IPS-15b (cell line): ENCODE data around the gene PPP3CB.

Source experiments
- H3K27me3 ChIP-seq: one replicate; pipeline ENCODE4 v1.6.1; 2013; ENCODE audit warnings: low read length; ENCODE audit not compliant: control insufficient read depth, insufficient read depth
- H3K36me3 ChIP-seq: one replicate; pipeline ENCODE4 v1.6.1; 2013; ENCODE audit warnings: low read length; ENCODE audit not compliant: control insufficient read depth, insufficient read depth
- H3K4me1 ChIP-seq: one replicate; pipeline ENCODE4 v1.6.1; 2013; ENCODE audit warnings: mild to moderate bottlenecking, low read length; ENCODE audit not compliant: control insufficient read depth, insufficient read depth
- H3K4me3 ChIP-seq: one replicate; pipeline ENCODE4 v1.5.1; 2013; ENCODE audit warnings: low read depth, low read length
- H3K9ac ChIP-seq: one replicate; pipeline ENCODE4 v1.6.1; 2013; ENCODE audit warnings: low read depth, mild to moderate bottlenecking, low read length
- H3K9me3 ChIP-seq: one replicate; pipeline ENCODE4 v1.6.1; 2013; ENCODE audit warnings: mild to moderate bottlenecking, low read length; ENCODE audit not compliant: control insufficient read depth, insufficient read depth

Gene PPP3CB

GRCh38 chr10:73495884-73496674 is at the start of gene PPP3CB:
Gene PPP3CB, minus strand, starts transcription at chr10:73496024. Its CDS starts 135 bp downstream, at chr10:73495889.
- H3K4me3 ChIP-seq: peak within 1 kb of the TSS; percentile 90
- peaks cover 3% of the 10 kb centered on the region for H3K36me3 ChIP-seq
- no peaks in the 10 kb centered on the region for H3K27me3 ChIP-seq
- no peaks in the 10 kb centered on the region for H3K4me1 ChIP-seq
- H3K9ac ChIP-seq: peak within 1 kb of the TSS; percentile 92
- H3K9me3 ChIP-seq: no peaks in the 10 kb centered on the region

- no peak overlapping the region for H3K4me3 ChIP-seq
- no peak overlapping the region for H3K9ac ChIP-seq
- no peaks in the 10 kb centered on the region for H3K9me3 ChIP-seq
- H3K4me1 ChIP-seq: no peaks in the 10 kb centered on the region
- no peaks in the 10 kb centered on the region for H3K27me3 ChIP-seq
- H3K36me3 ChIP-seq: no peaks in the 10 kb centered on the region
Measured at GRCh38 chr10:73545357-73545756, 49.5 kb upstream of the PPP3CB start.

- H3K4me1 ChIP-seq: no peaks in the 10 kb centered on the region
- H3K27me3 ChIP-seq: no peaks in the 10 kb centered on the region
- no peaks in the 10 kb centered on the region for H3K9me3 ChIP-seq
- H3K9ac ChIP-seq: peak overlapping the region; percentile 3
- no peaks in the 10 kb centered on the region for H3K36me3 ChIP-seq
- H3K4me3 ChIP-seq: no peak overlapping the region
Measured at GRCh38 chr10:73537709-73538108, 41.9 kb upstream of the PPP3CB start.

- Histone ChIP-seq H3K4me3 (no peak overlapping the region), H3K4me1 (no peaks in the 10 kb centered on the region), H3K27me3 (no peaks in the 10 kb centered on the region), H3K9ac (peak overlapping the region; percentile 3), H3K9me3 (no peaks in the 10 kb centered on the region), H3K36me3 (no peaks in the 10 kb centered on the region)
Measured at GRCh38 chr10:73537288-73537687, 41.5 kb upstream of the PPP3CB start.

GRCh38 chr10:73534857-73535256 is 39.0 kb upstream of the PPP3CB start:
- no peaks in the 10 kb centered on the region for H3K27me3 ChIP-seq
- H3K36me3 ChIP-seq: no peaks in the 10 kb centered on the region
- H3K9me3 ChIP-seq: no peaks in the 10 kb centered on the region
- no peak overlapping the region for H3K4me3 ChIP-seq
- H3K4me1 ChIP-seq: no peaks in the 10 kb centered on the region
- H3K9ac ChIP-seq: no peak overlapping the region

GRCh38 chr10:73529089-73529832 is 33.4 kb upstream of the PPP3CB start:
- no peaks in the 10 kb centered on the region for H3K9me3 ChIP-seq
- H3K4me1 ChIP-seq: no peaks in the 10 kb centered on the region
- no peaks in the 10 kb centered on the region for H3K27me3 ChIP-seq

GRCh38 chr10:73522263-73522662 is 26.4 kb upstream of the PPP3CB start:
- Histone ChIP-seq H3K4me1 (no peaks in the 10 kb centered on the region), H3K27me3 (no peaks in the 10 kb centered on the region), H3K36me3 (peaks cover 9% of the 10 kb centered on the region), H3K4me3 (no peak overlapping the region), H3K9me3 (no peaks in the 10 kb centered on the region), H3K9ac (no peak overlapping the region)

More at GRCh38 chr10:73529089-73529832, 33.4 kb upstream of the PPP3CB start:
- no peak overlapping the region for H3K9ac ChIP-seq
- H3K4me3 ChIP-seq: no peak overlapping the region
- H3K36me3 ChIP-seq: no peaks in the 10 kb centered on the region

GRCh38 chr10:73519336-73519735 is 23.5 kb upstream of the PPP3CB start:
- Histone ChIP-seq H3K4me3 (no peak overlapping the region), H3K27me3 (no peaks in the 10 kb centered on the region), H3K9me3 (no peaks in the 10 kb centered on the region), H3K36me3 (peaks cover 13% of the 10 kb centered on the region), H3K9ac (no peak overlapping the region), H3K4me1 (no peaks in the 10 kb centered on the region)

GRCh38 chr10:73517166-73517888 is 21.5 kb upstream of the PPP3CB start:
- no peak overlapping the region for H3K9ac ChIP-seq
- peaks cover 13% of the 10 kb centered on the region for H3K36me3 ChIP-seq
- H3K9me3 ChIP-seq: no peaks in the 10 kb centered on the region
- H3K4me1 ChIP-seq: no peaks in the 10 kb centered on the region
- no peaks in the 10 kb centered on the region for H3K27me3 ChIP-seq
- no peak overlapping the region for H3K4me3 ChIP-seq

GRCh38 chr10:73512207-73512743 is 16.5 kb upstream of the PPP3CB start:
- peaks cover 5% of the 10 kb centered on the region for H3K36me3 ChIP-seq
- H3K4me3 ChIP-seq: no peak overlapping the region
- H3K9ac ChIP-seq: no peak overlapping the region
- H3K4me1 ChIP-seq: no peaks in the 10 kb centered on the region
- no peaks in the 10 kb centered on the region for H3K27me3 ChIP-seq
- H3K9me3 ChIP-seq: no peaks in the 10 kb centered on the region

GRCh38 chr10:73509695-73510094 is 13.9 kb upstream of the PPP3CB start:
- H3K4me1 ChIP-seq: peaks cover 11% of the 10 kb centered on the region
- no peaks in the 10 kb centered on the region for H3K27me3 ChIP-seq
- H3K4me3 ChIP-seq: no peak overlapping the region
- no peaks in the 10 kb centered on the region for H3K9me3 ChIP-seq
- H3K9ac ChIP-seq: no peak overlapping the region
- H3K36me3 ChIP-seq: no peaks in the 10 kb centered on the region
